PC-3 (cell line): ENCODE measurements around the gene FSTL4.

Experiments
- EZH2 ChIP-seq: fragments of 300-600 bp; sonication (generic); IDR thresholded peaks from one replicate; pipeline ENCODE4 v1.6.1; 2017; ENCODE audit warnings: antibody characterized with exemption, mild to moderate bottlenecking, low read length; ENCODE audit not compliant: unreplicated experiment
- EZH2phosphoT487 ChIP-seq: fragments of 300-600 bp; sonication (generic); IDR thresholded peaks from 2 replicates; pipeline ENCODE4 v1.6.1; 2018; ENCODE audit warnings: mild to moderate bottlenecking, antibody characterized with exemption, low read length, borderline replicate concordance
- TF ChIP-seq, protein P1 (sequence below): fragments of 300-600 bp; sonication (generic); conservative IDR thresholded peaks from 2 replicates; pipeline ENCODE4 v1.5.1; 2017; ENCODE audit warnings: antibody characterized with exemption, low read depth, mild to moderate bottlenecking, low read length

DNA sequence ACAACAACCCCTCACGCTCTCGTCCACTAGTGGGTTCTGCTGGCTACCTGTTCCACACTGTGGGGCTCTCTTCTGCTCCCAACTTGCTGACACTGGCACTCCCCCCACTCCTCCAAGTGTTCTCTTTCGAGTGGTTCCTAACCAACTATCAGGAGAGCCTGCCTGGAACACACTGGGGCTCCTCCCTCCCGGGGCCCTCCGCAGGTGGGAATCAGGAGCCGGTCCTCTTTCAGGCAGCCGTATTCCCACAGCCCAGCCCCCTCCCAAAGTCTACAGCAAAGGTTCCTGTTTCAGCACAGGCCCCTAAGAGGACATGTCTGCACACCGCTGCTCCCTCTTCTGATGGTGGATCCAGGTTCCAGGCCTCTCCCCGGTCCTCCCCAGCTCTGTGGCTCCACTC is 165.9 kb downstream of the FSTL4 start:
- TF ChIP-seq, protein P1, sequence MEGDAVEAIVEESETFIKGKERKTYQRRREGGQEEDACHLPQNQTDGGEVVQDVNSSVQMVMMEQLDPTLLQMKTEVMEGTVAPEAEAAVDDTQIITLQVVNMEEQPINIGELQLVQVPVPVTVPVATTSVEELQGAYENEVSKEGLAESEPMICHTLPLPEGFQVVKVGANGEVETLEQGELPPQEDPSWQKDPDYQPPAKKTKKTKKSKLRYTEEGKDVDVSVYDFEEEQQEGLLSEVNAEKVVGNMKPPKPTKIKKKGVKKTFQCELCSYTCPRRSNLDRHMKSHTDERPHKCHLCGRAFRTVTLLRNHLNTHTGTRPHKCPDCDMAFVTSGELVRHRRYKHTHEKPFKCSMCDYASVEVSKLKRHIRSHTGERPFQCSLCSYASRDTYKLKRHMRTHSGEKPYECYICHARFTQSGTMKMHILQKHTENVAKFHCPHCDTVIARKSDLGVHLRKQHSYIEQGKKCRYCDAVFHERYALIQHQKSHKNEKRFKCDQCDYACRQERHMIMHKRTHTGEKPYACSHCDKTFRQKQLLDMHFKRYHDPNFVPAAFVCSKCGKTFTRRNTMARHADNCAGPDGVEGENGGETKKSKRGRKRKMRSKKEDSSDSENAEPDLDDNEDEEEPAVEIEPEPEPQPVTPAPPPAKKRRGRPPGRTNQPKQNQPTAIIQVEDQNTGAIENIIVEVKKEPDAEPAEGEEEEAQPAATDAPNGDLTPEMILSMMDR = no peak
- TF ChIP-seq EZH2phosphoT487 = no peak
- no peak for TF ChIP-seq EZH2
